OCI-LY7 (cell line): ENCODE measurements around the gene GRAMD2A. TPM values are rescaled to one million over a fixed set of nuclear protein-coding genes. Genes with fewer than 3 reads are reported as not detected.

Experiments used
- BruUV-seq: library from RNA; stranded (reverse); fragments of 400-500 nt; replicated peaks from 2 replicates; lab custom pipeline; 2021; lab: Mats Ljungman, UMichigan
- CTCF ChIA-PET: fragments of 300-600 bp; sonication (Branson Sonifier 250); formaldehyde crosslinking; loops from one replicate; lab custom pipeline; 2022; ENCODE audit warnings: antibody characterized with exemption; ENCODE audit not compliant: unreplicated experiment; lab: Charles Lee
- POLR2A ChIA-PET: fragments of 300-600 bp; sonication (Branson Sonifier 250); formaldehyde crosslinking; loops from one replicate; lab custom pipeline; 2022; ENCODE audit warnings: antibody characterized with exemption; lab: Charles Lee
- DNase-seq: peaks from one replicate; pipeline ENCODE4 v3.0.0-alpha.2; 2015; ENCODE audit warnings: low spot score
- H2AFZ ChIP-seq: fragments of 200-600 bp; sonication (generic), shearing (Covaris generic); 2 replicates; pipeline ENCODE4 v1.6.1; 2014; ENCODE audit warnings: mild to moderate bottlenecking, antibody characterized with exemption, low read length, moderate library complexity
- H3K27ac ChIP-seq: fragments of 200-600 bp; sonication (generic); 2 replicates; pipeline ENCODE4 v1.5.1; 2014; ENCODE audit warnings: mixed run types, low read depth, mild to moderate bottlenecking, moderate library complexity, low read length, inconsistent platforms; ENCODE audit not compliant: poor library complexity, severe bottlenecking
- H3K36me3 ChIP-seq: fragments of 200-600 bp; sonication (generic); 2 replicates; pipeline ENCODE4 v1.6.1; 2014; ENCODE audit warnings: mild to moderate bottlenecking, antibody characterized with exemption, low read length, moderate library complexity, mixed read lengths; ENCODE audit not compliant: insufficient read depth
- H3K4me1 ChIP-seq: fragments of 200-600 bp; sonication (generic); 2 replicates; pipeline ENCODE4 v1.5.1; 2014; ENCODE audit warnings: mild to moderate bottlenecking, low read length; ENCODE audit not compliant: insufficient read depth, poor library complexity, severe bottlenecking
- H3K4me2 ChIP-seq: fragments of 200-600 bp; sonication (generic); 2 replicates; pipeline ENCODE4 v1.6.1; 2014; ENCODE audit warnings: mild to moderate bottlenecking, low read length
- H3K4me3 ChIP-seq: fragments of 200-600 bp; sonication (generic); 2 replicates; pipeline ENCODE4 v1.5.1; 2014; ENCODE audit warnings: mild to moderate bottlenecking, low read depth, low read length; ENCODE audit not compliant: poor library complexity, severe bottlenecking
- H3K79me2 ChIP-seq: fragments of 200-600 bp; sonication (generic); 2 replicates; pipeline ENCODE4 v1.6.1; 2016; ENCODE audit warnings: low read depth, mild to moderate bottlenecking, low read length, moderate library complexity, mixed read lengths; ENCODE audit not compliant: insufficient read depth
- H3K9me2 ChIP-seq: fragments of 200-600 bp; sonication (generic); 2 replicates; pipeline ENCODE4 v1.6.1; 2016; ENCODE audit warnings: mild to moderate bottlenecking, low read length, mixed read lengths; ENCODE audit not compliant: insufficient read depth
- H3K9me3 ChIP-seq: fragments of 200-600 bp; sonication (generic); 2 replicates; pipeline ENCODE4 v1.6.1; 2014; ENCODE audit warnings: mild to moderate bottlenecking, mixed run types, low read length, mixed read lengths
- H4K20me1 ChIP-seq: fragments of 200-600 bp; sonication (generic); 2 replicates; pipeline ENCODE4 v1.6.1; 2014; ENCODE audit warnings: mild to moderate bottlenecking, antibody characterized with exemption, low read length, moderate library complexity, mixed read lengths; ENCODE audit not compliant: insufficient read depth
- CTCF ChIP-seq: fragments of 200-600 bp; sonication (generic); conservative IDR thresholded peaks from 2 replicates; pipeline ENCODE4 v1.5.1; 2014; ENCODE audit warnings: mild to moderate bottlenecking, antibody characterized with exemption, low read length, moderate library complexity, mixed read lengths
- EZH2phosphoT487 ChIP-seq: fragments of 200-600 bp; sonication (generic); IDR thresholded peaks from 2 replicates; pipeline ENCODE4 v1.6.1; 2018; ENCODE audit warnings: low read depth, borderline replicate concordance, mild to moderate bottlenecking, mixed run types, antibody characterized with exemption, low read length, moderate library complexity, mixed read lengths
- intact Hi-C: fragments of 100-400 bp; cut with micrococcal nuclease; formaldehyde crosslinking; loops from one replicate; pipeline ENCODE4 v1.10.0; 2022; ENCODE audit not compliant: unreplicated experiment
- total RNA-seq, 2 experiments: library from RNA; depleted of rRNA in 1 of 2; stranded (reverse); fragments of >200 nt in 1 of 2; shearing (Covaris generic) in 1 of 2; gene quantifications; 2 replicates each; pipeline ENCODE4 v1.2.3, GENCODE V29; 2014 to 2022

The GRAMD2A gene
- total RNA-seq, 2 experiments from 2014 or later: not detected

GRCh38 chr15:72199721-72200212 is 2.2 kb upstream of the GRAMD2A start:
- ChIA-PET CTCF (no interaction called here), POLR2A (interaction anchor here (0.6 kb wide), 1 partner anchor 40 kb away, joined by 6 read pairs; no protein-coding TSS in a partner anchor)
- no peaks in the 10 kb centered on the region for H3K9me2 ChIP-seq
- no peaks in the 10 kb centered on the region for H3K79me2 ChIP-seq
- H3K4me1 ChIP-seq: peaks cover 10% of the 10 kb centered on the region
- no TSS peak for BruUV-seq
- no peaks in the 10 kb centered on the region for H3K9me3 ChIP-seq
- peaks cover 22% of the 10 kb centered on the region; the same call in 1 of the 2 replicates for H4K20me1 ChIP-seq
- H3K36me3 ChIP-seq: peaks cover 70% of the 10 kb centered on the region
- DNase-seq: peak; percentile 72
- peak; percentile 88 for TF ChIP-seq CTCF
- TF ChIP-seq EZH2phosphoT487: no peak
- H3K27ac ChIP-seq: no peak overlapping the region
- intact Hi-C loops: loop anchor here (2.0 to 5.0 kb wide), 4 partner anchors 31 to 87 kb away; partner anchors contain the start of genes PARP6 and PKM
- no peak overlapping the region for H3K4me3 ChIP-seq
- no peak overlapping the region for H2AFZ ChIP-seq
- H3K4me2 ChIP-seq: no peak overlapping the region

- ChIA-PET POLR2A (no interaction called here), CTCF (no interaction called here)
- no peak overlapping the region for H3K27ac ChIP-seq
- BruUV-seq: TSS peak; percentile 99
- peaks cover 10% of the 10 kb centered on the region for H3K4me1 ChIP-seq
- H3K4me2 ChIP-seq: no peak overlapping the region
- TF ChIP-seq CTCF (no peak), EZH2phosphoT487 (no peak)
- no peaks in the 10 kb centered on the region for H3K9me3 ChIP-seq
- H3K4me3 ChIP-seq: no peak overlapping the region
- H2AFZ ChIP-seq: no peak overlapping the region
- peaks cover 64% of the 10 kb centered on the region for H3K36me3 ChIP-seq
- intact Hi-C loops: loop anchor here (2.0 to 5.0 kb wide), 3 partner anchors 32 to 88 kb away; partner anchors contain the start of genes PARP6 and PKM
- H3K79me2 ChIP-seq: no peaks in the 10 kb centered on the region
- no peaks in the 10 kb centered on the region for H3K9me2 ChIP-seq
- no peak for DNase-seq
- peaks cover 16% of the 10 kb centered on the region; the same call in 1 of the 2 replicates for H4K20me1 ChIP-seq
These were observed 1.6 kb upstream of the GRAMD2A start for GRCh38 chr15:72199205-72199515.

- H3K36me3 ChIP-seq: peaks cover 59% of the 10 kb centered on the region
- H3K4me2 ChIP-seq: no peak overlapping the region
- peaks cover 10% of the 10 kb centered on the region for H3K4me1 ChIP-seq
- TF ChIP-seq EZH2phosphoT487 (no peak), CTCF (no peak)
- no peaks in the 10 kb centered on the region for H3K9me3 ChIP-seq
- no peak for DNase-seq
- H3K79me2 ChIP-seq: no peaks in the 10 kb centered on the region
- no peak overlapping the region for H2AFZ ChIP-seq
- H4K20me1 ChIP-seq: peaks cover 14% of the 10 kb centered on the region; the same call in 1 of the 2 replicates
- CTCF ChIA-PET: no interaction called here
- no peak overlapping the region for H3K4me3 ChIP-seq
- no TSS peak for BruUV-seq
- POLR2A ChIA-PET: no interaction called here
- H3K9me2 ChIP-seq: no peaks in the 10 kb centered on the region
- no peak overlapping the region for H3K27ac ChIP-seq
- intact Hi-C loops: loop anchor here (2.0 to 5.0 kb wide), 3 partner anchors 32 to 88 kb away; partner anchors contain the start of genes PARP6 and PKM
These were observed 993 bp upstream of the GRAMD2A start for GRCh38 chr15:72198356-72199204.
